Left ventricle myocardium inferior (tissue), 1 donor: ENCODE results near the gene STMN1. TPM values are rescaled to one million over a fixed set of nuclear protein-coding genes. Genes with fewer than 3 reads are reported as not detected.

Experiments
- DNase-seq: peaks from one replicate; pipeline ENCODE4 v3.0.0-alpha.2; 2020
- H3K27ac ChIP-seq: fragments of 200-600 bp; replicated peaks from 2 replicates; pipeline ENCODE4 v1.8.0; 2021
- H3K27me3 ChIP-seq: fragments of 200-600 bp; 2 replicates; pipeline ENCODE4 v1.8.0; 2021; ENCODE audit warnings: low read depth
- H3K36me3 ChIP-seq: fragments of 200-600 bp; 2 replicates; pipeline ENCODE4 v1.8.0; 2021
- H3K4me1 ChIP-seq: fragments of 200-600 bp; 2 replicates; pipeline ENCODE4 v1.8.0; 2021
- H3K4me3 ChIP-seq: fragments of 200-600 bp; 2 replicates; pipeline ENCODE4 v1.8.0; 2021; ENCODE audit warnings: mild to moderate bottlenecking, moderate library complexity
- H3K9me3 ChIP-seq: fragments of 200-600 bp; replicated peaks from 2 replicates; pipeline ENCODE4 v1.8.0; 2021
- intact Hi-C: fragments of 100-400 bp; cut with micrococcal nuclease; formaldehyde crosslinking; loops from one replicate; pipeline ENCODE4 v1.11.0; 2022
- microRNA-seq: library from miRNA; unstranded; fragments of <30 nt; microRNA quantifications from one replicate; pipeline ENCODE4 v1.2.0, GENCODE V29; 2020
- total RNA-seq: library from RNA; stranded (reverse); fragmentation: NEBNext Ultra II Directional; extraction: Animal tissue kit (Norgen Biotek cat#: 25700); gene quantifications from one replicate; pipeline ENCODE4 v1.2.1, GENCODE V29; 2021
- TF ChIP-seq, protein P1 (sequence below): fragments of 200-600 bp; IDR thresholded peaks from 2 replicates; pipeline ENCODE4 v1.8.0; 2021; ENCODE audit warnings: antibody characterized with exemption, mild to moderate bottlenecking, borderline replicate concordance
- donor health status: DM: no; HTN: yes; CAD: no; lungs with severe emphysema.

Gene STMN1
- total RNA-seq, 1 donor from 2014 or later = 47.1 TPM

DNA sequence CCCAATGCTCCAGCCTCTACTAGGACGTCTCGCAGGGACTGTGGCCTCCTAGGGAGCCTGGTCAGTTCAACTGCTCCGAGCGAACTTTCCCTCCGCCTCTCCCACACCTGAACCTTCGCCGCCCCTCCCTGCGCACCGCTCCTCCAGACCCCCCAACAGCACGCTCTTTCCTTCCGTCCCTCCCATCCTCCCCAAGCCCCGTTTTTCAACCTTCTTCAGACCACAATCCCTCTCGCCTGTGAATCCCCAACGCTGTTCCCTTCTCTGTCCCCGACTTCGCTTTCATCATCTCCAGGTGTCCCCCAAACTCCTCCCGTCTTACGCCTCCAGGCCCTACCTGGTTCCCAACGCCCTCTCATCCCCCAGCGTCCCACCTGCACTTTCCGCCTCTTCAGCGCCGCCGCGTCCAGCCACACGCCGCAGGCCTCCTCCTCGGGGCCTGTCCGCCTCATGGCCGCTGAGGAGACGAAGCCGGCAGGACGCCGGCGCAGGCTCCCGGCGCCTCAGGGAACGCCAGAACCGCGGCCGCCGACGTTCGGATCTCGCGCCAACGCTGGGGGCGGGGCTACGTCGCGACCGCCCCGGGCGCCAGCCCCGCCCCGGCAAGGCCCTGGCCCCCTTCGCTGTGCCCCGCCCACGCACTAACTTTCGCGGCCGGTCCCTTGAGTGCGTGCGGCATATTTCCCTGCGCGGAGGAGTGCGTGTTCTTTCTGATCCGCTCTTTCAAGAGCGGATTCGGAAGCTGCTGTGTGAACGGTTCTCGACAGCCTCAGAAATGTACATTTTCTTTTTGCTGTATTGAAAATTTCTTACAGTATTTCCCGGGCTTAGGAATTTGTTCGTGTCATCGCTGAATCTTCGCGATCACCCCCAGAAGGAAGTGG is 47.1 kb downstream of the STMN1 start, which contains the start of gene AUNIP:
Gene AUNIP, minus strand, starts transcription at position 552 of the 884 bp plus-strand sequence. Its CDS starts 100 bp downstream, at position 452.
- intact Hi-C loops = no loop called here
- Histone ChIP-seq H3K36me3 (no peaks in the 10 kb centered on the region), H3K27me3 (no peaks in the 10 kb centered on the region), H3K9me3 (no peaks in the 10 kb centered on the region), H3K4me1 (peaks cover 24% of the 10 kb centered on the region), H3K4me3 (peak within 1 kb of the TSS; percentile 66), H3K27ac (peak within 1 kb of the TSS; percentile 75)
- peak; percentile 87 for DNase-seq
- TF ChIP-seq, protein P1, sequence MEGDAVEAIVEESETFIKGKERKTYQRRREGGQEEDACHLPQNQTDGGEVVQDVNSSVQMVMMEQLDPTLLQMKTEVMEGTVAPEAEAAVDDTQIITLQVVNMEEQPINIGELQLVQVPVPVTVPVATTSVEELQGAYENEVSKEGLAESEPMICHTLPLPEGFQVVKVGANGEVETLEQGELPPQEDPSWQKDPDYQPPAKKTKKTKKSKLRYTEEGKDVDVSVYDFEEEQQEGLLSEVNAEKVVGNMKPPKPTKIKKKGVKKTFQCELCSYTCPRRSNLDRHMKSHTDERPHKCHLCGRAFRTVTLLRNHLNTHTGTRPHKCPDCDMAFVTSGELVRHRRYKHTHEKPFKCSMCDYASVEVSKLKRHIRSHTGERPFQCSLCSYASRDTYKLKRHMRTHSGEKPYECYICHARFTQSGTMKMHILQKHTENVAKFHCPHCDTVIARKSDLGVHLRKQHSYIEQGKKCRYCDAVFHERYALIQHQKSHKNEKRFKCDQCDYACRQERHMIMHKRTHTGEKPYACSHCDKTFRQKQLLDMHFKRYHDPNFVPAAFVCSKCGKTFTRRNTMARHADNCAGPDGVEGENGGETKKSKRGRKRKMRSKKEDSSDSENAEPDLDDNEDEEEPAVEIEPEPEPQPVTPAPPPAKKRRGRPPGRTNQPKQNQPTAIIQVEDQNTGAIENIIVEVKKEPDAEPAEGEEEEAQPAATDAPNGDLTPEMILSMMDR = no peak

DNA sequence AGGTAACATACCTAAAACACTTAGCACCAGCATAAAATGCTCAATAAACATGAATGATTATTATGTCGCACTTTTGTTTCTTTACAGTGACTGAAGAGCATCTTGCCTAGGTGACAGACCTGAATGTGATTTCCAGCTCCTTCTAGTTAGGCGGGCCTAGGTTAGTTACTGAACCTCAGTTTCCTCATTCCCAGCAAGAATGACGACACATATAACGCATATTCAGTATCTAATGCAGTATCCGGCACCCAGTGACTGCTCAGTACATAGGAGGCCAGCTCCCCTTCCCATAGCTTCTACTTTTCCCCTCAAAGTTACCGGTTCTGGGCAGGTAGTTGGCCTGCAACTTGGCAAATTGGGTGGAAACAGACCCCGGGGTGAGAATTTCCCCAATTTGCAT is 47.7 kb downstream of the STMN1 start:
- Histone ChIP-seq H3K4me3 (peak overlapping the region; percentile 66), H3K27ac (no peak overlapping the region), H3K9me3 (no peaks in the 10 kb centered on the region), H3K4me1 (peaks cover 24% of the 10 kb centered on the region), H3K36me3 (no peaks in the 10 kb centered on the region), H3K27me3 (no peaks in the 10 kb centered on the region)
- DNase-seq = no peak
- intact Hi-C loops = no loop called here
- TF ChIP-seq, protein P1 = no peak

DNA sequence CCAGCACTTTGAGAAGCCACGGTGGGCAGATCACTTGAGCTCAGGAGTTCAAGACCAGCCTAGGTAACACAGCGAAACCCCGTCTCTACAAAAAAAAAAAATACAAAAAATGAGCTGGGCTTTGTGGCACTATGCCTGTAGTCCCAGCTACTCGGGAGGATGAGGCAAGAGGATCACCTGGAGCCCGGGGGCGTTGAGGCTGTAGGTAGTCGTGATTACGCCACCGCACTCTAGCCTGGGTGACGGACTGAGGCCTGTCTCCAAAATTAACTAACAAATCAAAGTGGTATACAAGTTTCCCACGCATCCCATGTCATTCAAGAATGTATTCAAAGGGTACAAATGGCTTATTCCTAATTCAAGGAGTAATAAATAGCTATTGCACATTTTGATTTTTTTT is 49.4 kb downstream of the STMN1 start:
- TF ChIP-seq, protein P1 = no peak
- no peak for DNase-seq
- peaks cover 24% of the 10 kb centered on the region for H3K4me1 ChIP-seq
- H3K27me3 ChIP-seq = no peaks in the 10 kb centered on the region
- intact Hi-C loops = no loop called here
- H3K9me3 ChIP-seq = no peaks in the 10 kb centered on the region
- no peaks in the 10 kb centered on the region for H3K36me3 ChIP-seq
- H3K4me3 ChIP-seq = no peak overlapping the region
- H3K27ac ChIP-seq = no peak overlapping the region

DNA sequence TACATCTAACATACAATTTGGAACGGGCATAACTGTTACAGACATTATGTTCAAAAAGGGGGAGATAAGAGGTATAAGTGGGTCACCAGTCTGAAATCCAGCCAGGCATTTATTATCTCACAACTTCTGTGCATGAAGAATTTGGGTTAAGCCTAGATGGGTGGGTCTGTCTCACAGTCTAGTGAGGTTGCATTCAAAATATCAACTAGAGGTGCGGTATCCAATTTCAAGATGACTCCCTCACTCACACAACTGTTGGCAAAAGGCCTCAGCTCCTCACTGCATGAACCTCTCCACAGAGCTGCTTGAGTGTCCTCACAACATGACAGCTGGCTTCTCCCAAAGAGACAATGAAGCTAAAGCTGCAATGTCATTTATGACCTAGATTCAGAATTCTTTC is 51.7 kb downstream of the STMN1 start:
- peaks cover 11% of the 10 kb centered on the region for H3K4me1 ChIP-seq
- TF ChIP-seq, protein P1 = no peak
- no peak overlapping the region for H3K27ac ChIP-seq
- H3K9me3 ChIP-seq = no peaks in the 10 kb centered on the region
- no peaks in the 10 kb centered on the region for H3K36me3 ChIP-seq
- H3K27me3 ChIP-seq = no peaks in the 10 kb centered on the region
- intact Hi-C loops = no loop called here
- no peak overlapping the region for H3K4me3 ChIP-seq
- DNase-seq = no peak

Small RNA genes within 50 kb of the gene (microRNA-seq; reads per million reads assigned to microRNA genes)
- gene MIR3917 = not detected

Other genes with a start within 250 kb of the STMN1 start
- 45.2 TPM for gene SELENON, start 106.2 kb downstream of the STMN1 start, total RNA-seq
- gene MTFR1L, start 86.5 kb downstream of the STMN1 start, total RNA-seq = 252 TPM
- gene AUNIP, start 47.0 kb downstream of the STMN1 start, total RNA-seq = not detected
- 1.9 TPM for gene PAQR7, start 30.7 kb downstream of the STMN1 start, total RNA-seq
- gene PAFAH2, start 91.6 kb upstream of the STMN1 start, total RNA-seq = 10.6 TPM
- 11.3 TPM for gene EXTL1, start 115.4 kb upstream of the STMN1 start, total RNA-seq
- gene SLC30A2, start 139.7 kb upstream of the STMN1 start, total RNA-seq = 7.1 TPM
- gene TRIM63, start 161.2 kb upstream of the STMN1 start, total RNA-seq = 203 TPM
- 4.2 TPM for gene PDIK1L, start 205.4 kb upstream of the STMN1 start, total RNA-seq